ENCODE results near the gene NME7.

The NME7 gene

DNA sequence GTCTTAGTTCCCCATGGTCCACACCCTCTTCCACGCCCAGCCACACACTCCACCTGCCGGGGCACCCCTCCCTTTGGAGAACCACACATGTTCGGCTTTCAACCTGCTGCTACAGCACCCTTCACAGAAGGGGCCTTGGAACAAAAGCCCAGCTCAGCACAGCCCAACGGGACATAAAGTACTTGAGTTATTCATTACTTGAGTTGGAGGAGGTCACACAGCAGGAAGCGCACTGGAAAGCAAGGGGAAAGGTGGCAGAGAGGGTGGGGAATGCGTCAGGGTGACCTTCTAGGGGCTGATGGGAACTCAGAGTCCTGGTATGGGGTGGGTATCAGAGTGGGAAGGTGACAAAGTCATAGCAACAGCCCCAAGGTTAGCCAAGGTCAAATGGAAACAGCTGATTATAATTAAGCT, 264.1 kb downstream of the NME7 start:
- Histone ChIP-seq H3K4me1 (ENCODE audit: insufficient read depth, low read length, severe bottlenecking) (peaks cover 22% of the 10 kb centered on the region), H3K27ac (ENCODE audit: low read depth, low read length, poor library complexity, severe bottlenecking) (no peak overlapping the region), H3F3A (ENCODE audit: insufficient read depth, low read length) (no peaks in the 10 kb centered on the region), H3K27me3 (ENCODE audit: insufficient read depth, low read length) (no peaks in the 10 kb centered on the region), H3K9me2 (ENCODE audit: low read depth, low read length) (no peaks in the 10 kb centered on the region), H3K79me2 (ENCODE audit: insufficient read depth, low read length) (peaks cover 5% of the 10 kb centered on the region), H3K9ac (ENCODE audit: low read length) (no peak overlapping the region), H2AFZ (ENCODE audit: low read length) (no peak overlapping the region), H4K20me1 (ENCODE audit: insufficient read depth, low read length) (no peaks in the 10 kb centered on the region), H3K4me2 (ENCODE audit: low read length) (no peak overlapping the region), H3K4me3 (ENCODE audit: low read depth, low read length, poor library complexity, severe bottlenecking) (no peak overlapping the region), H3K9me3 (ENCODE audit: low read length) (no peaks in the 10 kb centered on the region), H3K36me3 (ENCODE audit: insufficient read depth, low read length) (no peaks in the 10 kb centered on the region)
- TF ChIP-seq, protein P1, sequence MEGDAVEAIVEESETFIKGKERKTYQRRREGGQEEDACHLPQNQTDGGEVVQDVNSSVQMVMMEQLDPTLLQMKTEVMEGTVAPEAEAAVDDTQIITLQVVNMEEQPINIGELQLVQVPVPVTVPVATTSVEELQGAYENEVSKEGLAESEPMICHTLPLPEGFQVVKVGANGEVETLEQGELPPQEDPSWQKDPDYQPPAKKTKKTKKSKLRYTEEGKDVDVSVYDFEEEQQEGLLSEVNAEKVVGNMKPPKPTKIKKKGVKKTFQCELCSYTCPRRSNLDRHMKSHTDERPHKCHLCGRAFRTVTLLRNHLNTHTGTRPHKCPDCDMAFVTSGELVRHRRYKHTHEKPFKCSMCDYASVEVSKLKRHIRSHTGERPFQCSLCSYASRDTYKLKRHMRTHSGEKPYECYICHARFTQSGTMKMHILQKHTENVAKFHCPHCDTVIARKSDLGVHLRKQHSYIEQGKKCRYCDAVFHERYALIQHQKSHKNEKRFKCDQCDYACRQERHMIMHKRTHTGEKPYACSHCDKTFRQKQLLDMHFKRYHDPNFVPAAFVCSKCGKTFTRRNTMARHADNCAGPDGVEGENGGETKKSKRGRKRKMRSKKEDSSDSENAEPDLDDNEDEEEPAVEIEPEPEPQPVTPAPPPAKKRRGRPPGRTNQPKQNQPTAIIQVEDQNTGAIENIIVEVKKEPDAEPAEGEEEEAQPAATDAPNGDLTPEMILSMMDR (IDR thresholded peaks at IDR 0.05; ENCODE audit: low read length), result no peak
- TF ChIP-seq EZH2 (IDR thresholded peaks at IDR 0.05; ENCODE audit: borderline replicate concordance, low read length), result no peak

DNA sequence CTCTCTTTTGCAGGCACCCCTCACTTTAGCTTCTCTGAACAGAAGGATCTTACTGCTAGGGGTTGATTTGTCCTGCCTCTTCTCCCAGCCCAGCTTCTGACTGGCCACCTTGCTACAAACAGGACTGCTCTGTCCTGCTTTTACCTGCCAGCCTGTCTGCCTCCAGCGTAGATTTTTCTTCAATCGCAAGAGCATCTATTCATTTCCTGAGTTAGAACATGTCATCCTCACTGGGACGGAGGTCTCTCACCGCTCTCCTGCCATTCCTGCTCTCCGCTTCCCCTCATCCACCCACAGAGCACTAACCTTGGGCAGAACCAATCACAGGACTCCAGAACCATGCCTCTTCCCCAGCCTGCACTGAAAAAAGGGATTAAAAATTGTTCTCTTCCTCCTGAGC, 264.6 kb downstream of the NME7 start:
- no peaks in the 10 kb centered on the region for H3K9me2 ChIP-seq (ENCODE audit: low read depth, low read length)
- peaks cover 17% of the 10 kb centered on the region for H3K4me1 ChIP-seq (ENCODE audit: insufficient read depth, low read length, severe bottlenecking)
- no peaks in the 10 kb centered on the region for H3K9me3 ChIP-seq (ENCODE audit: low read length)
- H3F3A ChIP-seq (ENCODE audit: insufficient read depth, low read length), result no peaks in the 10 kb centered on the region
- TF ChIP-seq, protein P1 (IDR thresholded peaks at IDR 0.05; ENCODE audit: low read length), result no peak
- H3K27ac ChIP-seq (ENCODE audit: low read depth, low read length, poor library complexity, severe bottlenecking), result no peak overlapping the region
- H3K4me2 ChIP-seq (ENCODE audit: low read length), result no peak overlapping the region
- peaks cover 5% of the 10 kb centered on the region for H3K79me2 ChIP-seq (ENCODE audit: insufficient read depth, low read length)
- H3K36me3 ChIP-seq (ENCODE audit: insufficient read depth, low read length), result no peaks in the 10 kb centered on the region
- no peak overlapping the region for H3K4me3 ChIP-seq (ENCODE audit: low read depth, low read length, poor library complexity, severe bottlenecking)
- H4K20me1 ChIP-seq (ENCODE audit: insufficient read depth, low read length), result no peaks in the 10 kb centered on the region
- no peaks in the 10 kb centered on the region for H3K27me3 ChIP-seq (ENCODE audit: insufficient read depth, low read length)
- H3K9ac ChIP-seq (ENCODE audit: low read length), result no peak overlapping the region
- no peak overlapping the region for H2AFZ ChIP-seq (ENCODE audit: low read length)

DNA sequence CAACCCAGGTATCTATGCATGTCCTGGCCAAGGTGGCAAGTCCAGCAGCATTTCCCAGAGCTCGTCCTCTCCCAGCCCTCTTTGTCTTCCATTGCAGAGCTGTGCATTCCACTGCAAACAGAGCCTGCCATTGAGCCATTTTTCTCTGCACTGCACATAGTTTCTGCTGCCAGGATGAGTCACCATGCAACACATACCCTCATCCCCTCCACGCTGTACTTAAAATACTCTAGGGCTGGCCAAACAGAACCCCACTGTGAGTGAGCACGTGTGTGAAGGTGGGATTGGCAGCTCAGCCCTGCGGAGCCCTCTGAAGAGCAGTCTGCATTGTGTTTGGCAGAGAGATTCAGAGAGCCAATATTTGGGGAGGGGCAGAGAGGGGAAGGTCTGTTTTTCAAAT, 265.0 kb downstream of the NME7 start:
- H2AFZ ChIP-seq (ENCODE audit: low read length), result no peak overlapping the region
- H3K4me2 ChIP-seq (ENCODE audit: low read length), result no peak overlapping the region
- H3K27ac ChIP-seq (ENCODE audit: low read depth, low read length, poor library complexity, severe bottlenecking), result no peak overlapping the region

More for the DNA sequence above, 265.0 kb downstream of the NME7 start:
- no peaks in the 10 kb centered on the region for H3F3A ChIP-seq (ENCODE audit: insufficient read depth, low read length)
- H3K4me1 ChIP-seq (ENCODE audit: insufficient read depth, low read length, severe bottlenecking), result peaks cover 12% of the 10 kb centered on the region
- no peaks in the 10 kb centered on the region for H3K27me3 ChIP-seq (ENCODE audit: insufficient read depth, low read length)
- no peaks in the 10 kb centered on the region for H4K20me1 ChIP-seq (ENCODE audit: insufficient read depth, low read length)
- H3K9me2 ChIP-seq (ENCODE audit: low read depth, low read length), result no peaks in the 10 kb centered on the region
- no peak overlapping the region for H3K9ac ChIP-seq (ENCODE audit: low read length)
- no peaks in the 10 kb centered on the region for H3K9me3 ChIP-seq (ENCODE audit: low read length)
- no peak for TF ChIP-seq EZH2 (IDR thresholded peaks at IDR 0.05; ENCODE audit: borderline replicate concordance, low read length)
- TF ChIP-seq, protein P1 (IDR thresholded peaks at IDR 0.05; ENCODE audit: low read length), result no peak
- H3K4me3 ChIP-seq (ENCODE audit: low read depth, low read length, poor library complexity, severe bottlenecking), result no peak overlapping the region
- no peaks in the 10 kb centered on the region for H3K36me3 ChIP-seq (ENCODE audit: insufficient read depth, low read length)
- H3K79me2 ChIP-seq (ENCODE audit: insufficient read depth, low read length), result peaks cover 5% of the 10 kb centered on the region; the same call in 1 of the 2 replicates

Data from OCI-LY1 (cell line).